NAMALWA (cell line): Measurements from ENCODE around the gene PDHB.
"Not testable (repeated sequence)": the region's sequence is repeated elsewhere in the genome, so short reads cannot be mapped to it uniquely, and the experiment has no call there.

ENCODE experiments used
- DNase-seq: peaks from one replicate; pipeline ENCODE4 v3.0.0-alpha.2; 2015; ENCODE audit warnings: low spot score

Gene PDHB

DNA sequence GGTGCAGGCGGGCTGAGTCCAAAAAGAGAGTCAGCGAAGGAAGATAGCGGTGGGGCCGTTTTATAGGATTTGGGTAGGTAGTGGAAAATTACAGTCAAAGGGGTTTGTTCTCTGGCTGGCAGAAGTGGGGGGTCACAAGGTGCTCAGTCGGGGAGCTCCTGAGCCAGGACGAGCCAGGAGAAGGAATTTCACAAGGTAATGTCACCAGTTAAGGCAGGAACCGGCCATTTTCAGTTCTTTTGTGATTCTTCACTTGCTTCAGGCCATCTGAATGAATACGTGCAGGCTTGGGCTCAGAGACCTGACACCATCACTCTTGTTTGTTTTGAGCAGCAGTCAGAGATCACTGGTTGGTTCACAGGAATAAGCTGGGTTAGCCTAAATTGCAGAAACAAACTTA, 3.6 kb upstream of the PDHB start:
- not testable (repeated sequence) for DNase-seq

DNA sequence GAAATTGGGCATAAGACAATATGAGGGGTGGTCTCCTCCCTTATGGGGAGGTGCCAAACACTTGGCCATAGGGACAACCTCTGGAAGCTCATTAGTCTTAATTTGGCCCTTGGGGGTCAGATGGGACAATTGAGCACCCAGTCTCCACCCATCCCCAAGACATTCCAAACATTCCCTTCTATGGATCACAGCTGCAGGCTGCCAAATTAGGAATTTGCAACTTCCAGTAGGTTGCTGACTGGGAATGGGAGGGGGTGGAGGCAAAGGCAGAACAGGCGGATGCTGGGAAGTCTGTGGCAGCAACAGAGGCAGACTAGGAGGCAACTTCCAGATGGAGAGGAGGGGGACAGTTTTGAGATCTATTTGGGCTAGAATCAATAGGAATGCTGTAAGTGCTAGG, 1.4 kb upstream of the PDHB start:
- DNase-seq, result no peak

DNA sequence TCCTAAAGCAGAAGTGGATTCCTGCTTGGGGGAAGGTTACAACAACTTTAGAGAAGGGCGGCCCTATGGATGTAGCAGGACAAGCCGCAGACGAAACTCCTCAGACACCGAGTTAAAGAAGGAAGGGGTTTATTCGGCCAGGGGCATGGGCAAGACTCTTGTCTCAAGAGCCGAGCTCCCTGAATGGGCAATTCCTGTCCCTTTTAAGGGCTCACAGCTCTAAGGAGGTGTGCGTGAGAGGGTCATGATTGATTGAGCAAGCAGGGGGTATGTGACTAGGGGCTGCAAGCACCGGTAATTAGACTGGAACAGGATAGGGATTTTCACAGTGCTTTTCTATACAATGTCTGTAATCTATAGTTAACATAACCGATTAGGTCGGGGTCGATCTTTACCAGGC, 879 bp upstream of the PDHB start:
- no peak for DNase-seq

DNA sequence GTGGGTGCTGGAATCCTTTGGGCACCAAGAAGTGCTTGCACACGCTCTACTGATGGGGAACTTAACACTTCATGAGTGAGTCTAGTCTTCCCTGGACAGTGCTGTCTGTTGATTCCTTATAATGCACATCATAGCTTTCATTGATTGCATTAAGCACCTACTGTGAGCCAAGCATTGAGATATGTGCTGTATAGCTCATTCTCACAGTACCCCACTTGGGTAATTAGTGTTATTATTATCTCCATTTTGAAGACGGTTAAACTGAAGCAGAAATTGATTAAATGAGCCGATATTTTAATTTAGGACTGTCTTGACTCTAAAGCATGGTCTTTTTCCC, 504 bp upstream of the PDHB start:
- DNase-seq, result no peak

DNA sequence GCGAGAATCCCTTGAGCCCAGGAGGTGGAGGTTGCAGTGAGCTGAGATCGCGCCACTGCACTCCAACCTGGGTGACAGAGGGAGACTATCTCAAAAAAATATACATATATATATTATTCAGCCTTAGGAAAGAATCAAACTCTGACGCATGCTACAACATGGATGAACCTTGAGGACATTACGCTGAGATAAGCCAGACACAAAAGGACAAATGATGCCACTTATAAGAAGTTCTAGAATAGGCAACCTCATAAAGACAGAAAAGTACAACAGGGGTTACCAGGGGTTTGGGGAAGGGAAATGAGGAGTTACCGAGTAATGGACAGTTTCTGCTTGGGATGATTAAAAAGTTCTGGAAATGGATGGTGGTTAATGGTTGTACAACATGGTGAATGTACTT, 727 bp downstream of the PDHB start:
- no peak for DNase-seq

DNA sequence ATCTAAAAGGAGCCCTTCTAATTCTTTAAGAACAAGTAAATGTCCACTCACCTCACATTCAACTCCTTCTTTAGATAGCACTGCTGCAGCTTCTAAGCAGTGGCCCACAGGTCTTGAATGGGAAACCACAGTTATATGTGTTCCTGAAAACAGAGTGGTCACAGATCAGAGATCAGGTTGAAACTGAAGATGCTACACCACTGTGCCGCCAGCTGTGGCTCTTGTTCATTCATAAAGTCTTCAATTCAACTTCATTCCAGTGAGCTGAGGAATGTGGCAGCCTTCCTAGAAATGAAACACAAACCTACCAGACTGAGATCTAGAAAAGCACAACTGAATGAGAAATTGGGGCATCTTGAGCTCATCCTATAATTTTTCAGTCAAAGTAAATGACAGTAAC, 4.0 kb downstream of the PDHB start:
- no peak for DNase-seq

DNA sequence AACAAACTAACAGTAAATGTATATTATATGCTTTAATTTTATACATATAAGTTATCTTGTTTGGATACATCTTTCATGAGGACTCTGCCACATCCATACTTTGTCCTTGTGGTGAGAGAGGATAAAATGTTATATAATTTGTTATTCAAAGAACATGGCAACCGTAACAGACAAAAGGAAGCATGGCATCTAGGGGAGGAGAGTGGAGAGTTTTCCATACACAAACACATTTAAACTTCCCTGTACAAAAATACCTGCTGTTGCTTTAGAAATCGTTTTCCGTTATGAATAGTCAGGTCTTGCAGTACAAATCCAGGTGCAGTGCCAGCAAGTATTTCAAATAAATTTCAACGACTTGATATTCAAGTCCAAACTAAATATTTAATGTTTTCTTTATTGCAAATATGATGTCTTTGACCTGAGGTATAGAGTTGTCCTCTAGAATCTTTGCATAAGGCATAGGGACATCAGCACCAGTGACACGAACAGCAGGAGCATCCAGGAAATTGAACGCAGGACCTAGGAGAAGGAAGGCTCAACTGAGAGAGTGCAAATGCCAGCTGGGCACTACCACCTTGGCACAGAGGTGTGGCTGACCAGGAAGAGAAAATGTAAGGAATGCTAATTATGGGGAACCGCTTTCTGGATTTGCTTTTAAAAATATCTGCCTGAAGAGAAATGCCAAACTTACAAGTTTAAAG, 5.8 kb downstream of the PDHB start:
- no peak for DNase-seq

DNA sequence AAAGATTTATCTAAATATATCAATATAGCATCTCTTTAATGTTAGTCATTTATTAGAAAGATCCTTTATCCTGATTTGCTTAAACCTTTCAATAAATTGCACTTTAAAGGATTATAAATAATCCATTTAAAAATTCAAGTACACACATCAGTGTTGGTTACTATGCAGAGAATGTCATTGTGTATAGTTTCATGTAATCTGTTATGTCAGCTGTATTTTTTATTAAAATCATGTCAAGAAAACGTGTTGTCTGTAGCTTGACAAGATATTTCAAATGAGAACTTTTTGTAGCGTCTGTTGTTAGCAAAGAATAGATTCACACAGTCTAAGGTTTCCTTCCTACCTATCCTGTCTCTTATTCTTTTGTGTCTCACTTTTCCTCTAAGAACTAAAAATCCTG, 7.8 kb downstream of the PDHB start:
- no peak for DNase-seq

DNA sequence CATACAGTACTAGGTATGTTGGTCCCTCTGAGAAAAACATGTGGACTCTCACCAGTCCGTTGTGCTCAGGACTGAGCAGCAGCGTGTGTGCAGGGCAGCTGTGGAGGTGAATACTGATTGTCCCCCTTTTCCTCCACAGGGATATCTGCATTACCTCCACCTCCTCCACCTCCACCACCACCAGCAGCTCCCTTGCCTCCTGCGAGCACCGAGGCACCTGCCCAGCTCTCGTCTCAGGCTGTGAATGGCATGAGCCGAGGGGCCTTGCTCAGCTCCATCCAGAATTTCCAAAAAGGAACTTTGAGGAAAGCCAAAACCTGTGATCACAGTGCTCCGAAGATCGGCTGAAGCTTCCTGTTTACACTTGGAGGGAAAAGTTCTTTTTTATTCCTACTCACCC, 9.0 kb downstream of the PDHB start:
- DNase-seq, result no peak

DNA sequence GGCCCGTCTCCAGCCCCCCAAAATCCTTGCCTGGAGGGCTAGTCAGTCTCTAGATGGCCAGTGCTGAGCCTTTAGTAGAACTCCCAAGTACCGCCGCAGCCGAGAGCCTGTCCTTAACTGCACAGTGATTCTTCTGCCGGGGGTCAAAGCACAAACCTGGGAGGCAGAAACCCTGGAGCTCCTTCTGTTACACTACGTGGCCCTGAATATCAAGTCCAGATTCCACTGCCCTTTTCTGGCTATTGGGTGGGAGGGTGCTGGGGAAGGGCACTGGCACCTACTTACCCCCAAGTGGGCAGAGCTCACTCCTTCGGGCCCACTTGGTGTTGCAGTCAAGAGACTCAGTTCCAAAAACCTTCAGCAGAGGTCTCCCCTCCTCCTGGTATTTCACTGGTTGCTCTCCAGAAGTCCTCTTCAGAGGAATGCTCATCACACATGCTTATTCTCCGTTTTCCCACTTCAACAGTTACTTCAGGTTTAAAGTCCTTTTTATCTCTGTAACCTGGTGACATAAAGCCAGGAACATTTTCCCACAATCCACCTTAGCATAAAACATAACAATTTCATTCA, 10.8 kb downstream of the PDHB start:
- DNase-seq, result peak; percentile 9

DNA sequence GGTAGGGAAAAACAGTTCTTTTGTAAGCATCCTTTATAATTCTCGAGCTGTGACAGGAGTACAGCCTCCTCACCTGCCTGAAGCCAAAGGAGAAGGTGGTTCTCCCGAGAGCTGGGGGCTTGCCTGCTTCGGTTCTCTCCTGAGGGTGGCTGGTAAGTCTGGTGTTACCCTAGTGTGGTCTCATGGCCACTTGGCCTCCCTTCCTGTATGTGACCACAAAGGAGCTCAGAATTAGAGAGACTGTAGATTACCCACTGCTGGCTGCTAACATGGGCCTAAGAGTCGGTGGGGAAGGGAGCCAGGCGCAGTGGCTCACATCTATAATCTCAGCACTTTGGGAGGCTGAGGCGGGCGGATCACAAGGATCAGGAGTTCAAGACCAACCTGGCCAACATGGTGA, 12.6 kb downstream of the PDHB start:
- no peak for DNase-seq

DNA sequence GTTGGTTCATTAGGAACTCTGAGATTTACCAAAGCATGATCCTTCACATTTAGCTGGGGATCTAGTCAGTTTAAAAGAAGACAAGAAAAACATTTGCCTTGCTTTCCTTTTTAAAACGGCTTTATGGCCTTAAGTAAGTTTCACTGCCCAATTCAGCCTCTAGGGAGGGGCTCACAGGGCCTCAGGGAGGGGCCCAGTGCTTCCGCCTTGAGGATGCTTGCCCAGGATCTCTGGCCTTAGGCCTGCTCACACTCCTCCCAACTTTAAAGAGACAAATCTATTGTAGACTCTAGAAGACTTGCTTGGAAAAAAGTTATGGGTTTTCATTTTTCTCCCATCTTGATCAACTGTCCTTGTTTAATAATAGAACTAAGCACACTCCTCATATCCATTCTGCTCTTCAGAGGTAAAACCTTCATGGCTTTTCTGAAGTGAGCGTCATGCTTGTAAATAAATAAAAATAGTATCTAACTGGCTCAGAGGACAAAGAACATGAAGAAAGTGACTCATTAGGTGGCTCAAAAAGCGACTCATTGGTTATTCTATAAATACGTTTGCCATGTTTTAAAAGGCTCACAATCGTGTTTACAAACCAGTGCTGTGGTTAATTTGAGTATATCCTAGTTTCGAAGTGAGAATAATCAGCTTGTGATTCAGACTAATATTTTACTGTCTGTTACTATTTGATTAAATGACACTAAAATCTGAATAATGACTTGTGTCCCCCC, 13.7 kb downstream of the PDHB start:
- DNase-seq, result no peak

DNA sequence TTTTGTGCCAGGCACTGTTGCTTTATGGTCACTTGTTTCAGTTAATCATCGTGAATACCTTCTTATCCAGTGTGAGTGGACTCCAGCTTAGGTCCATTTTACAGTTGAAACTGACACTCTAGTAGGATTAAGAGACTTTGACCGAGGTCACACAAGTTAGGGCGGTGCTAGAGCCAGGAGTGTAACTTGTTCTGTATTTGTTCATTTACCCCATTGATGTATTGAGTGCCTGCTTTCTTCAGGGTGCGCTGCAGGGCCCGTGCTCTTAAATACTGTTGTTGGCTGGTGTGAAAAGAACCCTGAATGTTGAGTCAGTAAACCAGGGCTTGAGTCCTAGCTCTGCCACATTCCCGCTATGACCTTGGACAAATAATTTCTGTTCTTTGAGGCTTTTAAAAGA, 15.4 kb downstream of the PDHB start:
- DNase-seq, result no peak

DNA sequence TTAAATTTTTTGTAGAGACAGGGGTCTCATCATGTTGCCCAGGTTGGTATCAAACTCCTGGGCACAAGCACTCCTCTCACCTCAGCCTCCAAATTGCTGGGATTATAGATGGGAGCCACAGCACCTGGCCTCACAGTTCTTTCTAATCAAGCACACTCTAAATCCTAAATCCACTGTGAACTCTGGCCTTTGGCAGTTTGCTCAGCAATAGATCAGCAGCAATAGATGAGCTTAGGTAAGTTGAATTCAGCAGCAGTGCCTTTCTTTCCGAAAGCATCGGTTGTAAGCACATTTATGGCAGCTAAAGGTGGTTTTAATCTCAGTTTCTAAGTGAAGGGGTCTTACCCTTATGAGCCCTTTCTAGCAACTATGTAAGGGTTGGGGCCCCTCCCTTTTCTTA, 16.6 kb downstream of the PDHB start:
- no peak for DNase-seq

DNA sequence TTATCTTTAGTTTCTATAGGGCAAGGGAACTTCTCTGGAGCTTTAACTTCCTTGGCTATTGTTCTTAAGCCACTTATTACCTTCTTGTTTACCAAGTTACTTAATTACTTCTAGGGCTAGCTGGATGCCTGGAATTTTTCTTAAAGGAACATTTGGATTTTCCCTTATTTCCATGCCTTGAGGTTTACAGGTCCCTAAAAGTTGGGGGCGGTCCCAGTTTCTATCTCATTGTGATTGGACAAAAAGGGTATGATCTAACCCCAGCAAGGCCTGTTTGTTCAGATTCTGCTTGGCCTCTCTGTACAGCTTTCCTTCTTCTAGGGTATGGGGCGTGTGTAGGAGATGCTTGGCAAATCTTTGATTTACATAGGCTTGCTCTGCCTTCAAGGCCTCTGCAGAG, 17.4 kb downstream of the PDHB start:
- DNase-seq, result no peak

DNA sequence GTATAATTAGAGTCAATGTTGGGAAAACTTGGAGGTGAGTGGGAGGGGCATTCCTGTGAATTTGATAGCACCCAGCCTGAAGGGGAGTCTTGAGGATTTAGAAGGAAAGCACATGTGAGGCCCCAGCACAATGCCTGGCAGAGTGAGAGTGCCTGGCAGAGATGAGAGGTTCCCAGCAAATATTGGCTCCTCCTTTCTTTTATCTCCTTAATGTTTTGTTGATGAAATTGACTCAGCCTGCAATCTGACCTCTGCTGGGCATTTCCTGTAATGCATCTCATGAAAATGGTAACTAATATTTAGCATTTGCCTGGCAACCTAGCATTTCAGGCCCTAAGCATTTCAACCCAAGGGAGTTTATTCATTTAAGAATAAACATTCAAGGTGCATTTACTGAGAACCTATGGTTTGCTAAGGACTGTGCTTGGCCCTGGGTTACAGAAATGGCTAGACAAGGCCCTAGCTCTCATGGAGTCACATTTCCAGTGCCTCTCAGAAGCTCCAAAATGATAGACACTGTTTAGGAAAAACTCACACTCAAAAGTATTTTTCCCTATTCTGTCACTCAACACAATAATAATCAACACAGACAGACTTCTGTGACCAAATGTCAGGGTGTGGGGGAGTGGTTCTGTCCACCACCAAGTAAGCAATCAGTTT, 19.0 kb downstream of the PDHB start:
- DNase-seq, result peak; percentile 74

DNA sequence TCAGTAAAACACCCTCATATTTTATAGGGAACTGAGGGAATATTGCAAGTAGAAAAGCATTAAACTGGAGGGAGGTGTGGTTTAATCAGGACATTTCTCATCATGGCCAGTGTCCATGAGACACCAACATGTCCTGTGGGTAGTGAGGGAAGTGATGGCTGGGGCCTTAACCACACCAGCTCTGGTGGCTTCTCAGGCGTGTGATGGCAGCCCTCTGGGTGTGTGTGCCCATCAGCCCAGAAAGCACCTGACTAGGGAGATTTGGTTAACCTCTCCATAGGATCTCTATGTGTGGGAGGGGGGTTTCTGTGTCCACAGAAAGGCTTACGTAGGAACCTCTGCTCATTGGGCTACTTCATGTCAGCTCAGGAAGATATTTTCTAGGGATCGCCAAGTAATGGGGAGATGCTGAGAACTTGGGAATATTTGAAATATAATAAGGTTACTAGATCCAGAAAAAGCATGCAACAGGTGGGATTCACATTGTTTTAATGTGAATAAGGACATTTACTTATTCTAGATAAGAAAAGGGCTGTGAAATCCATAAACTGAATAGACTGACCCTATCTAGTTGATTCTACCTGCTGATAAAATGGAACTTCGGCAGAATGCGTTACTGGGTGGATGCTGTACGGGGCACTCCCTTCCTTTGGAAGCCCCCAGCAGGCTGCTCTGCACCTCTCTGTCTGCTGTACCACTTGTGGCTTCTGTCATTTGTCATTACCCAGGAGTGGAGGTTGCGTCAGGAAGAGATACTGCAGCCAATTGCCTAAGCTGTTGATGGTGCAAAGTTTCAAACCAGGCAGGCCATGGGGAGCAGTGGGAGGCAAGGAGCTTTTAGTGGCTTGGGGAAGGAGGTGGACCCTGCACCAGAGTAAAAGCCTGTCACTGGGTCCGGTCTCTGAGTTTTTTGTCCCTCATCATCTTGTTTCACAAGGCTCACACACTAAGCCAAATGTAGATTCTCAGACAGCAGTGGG, 21.5 kb downstream of the PDHB start:
- no peak for DNase-seq

DNA sequence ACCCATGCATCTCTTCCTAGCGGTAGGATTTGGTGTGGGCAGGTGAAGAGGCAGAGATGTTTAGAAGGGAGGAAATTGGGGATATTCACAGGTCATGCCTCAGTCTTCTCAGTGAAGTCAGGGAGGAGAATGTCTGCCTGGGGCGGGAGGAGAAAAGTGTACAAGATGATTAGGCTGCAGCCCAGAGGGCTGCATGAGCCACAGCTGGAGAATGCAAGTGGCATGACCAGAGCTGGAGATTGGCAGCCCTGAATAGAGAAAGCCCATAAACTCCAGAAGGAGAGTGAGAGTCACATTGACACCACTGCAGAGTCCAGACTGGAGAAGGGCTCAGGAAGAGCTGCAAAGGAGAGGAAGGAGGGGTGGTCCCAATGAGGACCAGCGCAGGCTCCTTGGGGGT, 22.6 kb downstream of the PDHB start:
- DNase-seq, result no peak

DNA sequence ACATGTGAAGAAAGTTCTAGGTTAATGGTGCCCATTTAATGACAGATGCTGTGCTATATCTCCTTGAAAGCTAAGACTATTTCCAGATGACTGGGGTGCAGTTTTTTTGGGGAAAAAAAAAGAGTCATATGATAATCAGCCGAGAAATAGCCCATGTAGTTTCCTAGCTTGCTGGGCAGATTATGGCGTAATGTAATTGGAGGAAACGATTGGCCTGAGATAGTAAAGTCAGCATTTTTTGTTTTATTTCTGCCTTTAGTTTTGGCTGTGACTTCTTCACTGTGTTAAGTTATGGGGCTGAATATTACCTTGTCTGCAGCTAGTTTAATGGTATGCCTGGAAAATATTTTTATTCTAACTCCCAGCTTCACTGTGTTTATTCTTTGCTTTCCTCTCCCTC, 24.0 kb downstream of the PDHB start:
- DNase-seq, result no peak

DNA sequence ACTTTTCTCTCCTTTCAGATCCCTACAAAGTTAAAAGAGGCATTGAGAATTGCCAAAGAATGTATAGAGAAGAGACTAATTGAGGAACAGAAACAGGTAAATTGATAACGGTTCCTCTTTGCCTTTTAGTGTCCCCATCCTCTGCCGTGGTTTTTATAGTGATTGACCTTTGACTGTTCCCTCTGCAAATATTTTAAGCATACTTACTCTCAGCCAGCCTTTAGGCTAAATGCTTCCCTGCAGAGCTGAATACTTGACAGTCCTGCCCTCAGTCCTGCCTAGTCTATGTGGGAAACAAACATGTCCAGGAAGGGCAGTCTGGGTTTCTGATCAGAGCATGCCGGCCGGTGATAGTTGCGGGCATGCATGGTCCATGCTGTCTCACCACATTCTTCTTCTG, 24.7 kb downstream of the PDHB start:
- no peak for DNase-seq

DNA sequence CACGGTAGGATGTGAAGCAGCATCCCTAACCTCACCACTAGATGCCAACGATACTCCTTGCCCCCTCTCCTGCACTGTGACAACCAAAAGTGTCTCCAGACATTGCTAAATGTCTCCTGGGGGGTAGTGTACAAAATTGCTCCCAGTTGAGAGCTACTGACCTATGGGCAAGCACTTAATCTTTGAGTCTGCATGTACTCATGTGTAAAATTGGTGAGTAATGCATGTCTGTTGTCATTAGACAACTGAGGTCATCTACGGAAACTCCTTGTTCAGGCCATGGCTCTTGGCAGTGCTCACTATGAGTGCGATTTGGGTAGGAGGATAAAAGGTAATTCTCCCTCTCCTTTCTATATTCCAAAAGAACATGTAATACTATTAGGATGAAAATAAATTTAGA, 29.2 kb downstream of the PDHB start:
- no peak for DNase-seq

DNA sequence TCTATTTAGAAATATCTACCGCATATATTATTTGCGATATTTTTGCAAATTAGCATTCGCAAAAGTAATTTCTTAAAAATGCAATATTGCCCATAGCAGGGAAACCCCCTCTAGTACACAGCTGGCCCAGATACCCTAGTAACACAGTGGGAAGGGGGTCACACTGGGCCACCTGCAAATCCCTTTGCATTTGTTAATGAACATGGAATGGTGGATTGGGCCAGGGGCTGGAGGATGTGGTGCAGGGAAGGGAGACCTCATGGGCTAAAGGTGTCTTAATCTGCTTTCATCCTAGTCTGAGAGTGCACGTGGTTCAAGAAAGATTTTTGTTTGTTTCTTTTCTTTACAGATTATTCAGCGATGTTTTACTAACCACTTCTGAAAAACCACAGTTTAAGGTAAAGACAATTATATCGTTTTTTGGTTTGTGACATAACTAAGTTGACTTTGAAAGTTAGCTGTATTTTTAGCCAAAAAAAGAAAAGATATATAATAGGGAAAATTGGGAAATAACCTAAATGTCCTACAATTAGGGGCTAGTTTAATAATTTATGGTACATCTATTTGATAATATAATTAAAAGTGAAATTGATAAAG, 30.0 kb downstream of the PDHB start:
- DNase-seq, result no peak
